WTC11 (cell line): ENCODE results near the gene IZUMO1. TPM values are rescaled to one million over a fixed set of nuclear protein-coding genes. Genes with fewer than 3 reads are reported as not detected.

Experiments
- ATAC-seq: fragments of 200-7000 bp; cut with Tn5 transposase; 2 replicates; pipeline ENCODE4 v1.10.0; 2021; ENCODE audit warnings: mild to moderate bottlenecking, moderate library complexity
- CTCF ChIA-PET: fragments of 300-600 bp; sonication (Branson Sonifier 250); formaldehyde crosslinking; loops from one replicate; lab custom pipeline; 2021; ENCODE audit warnings: antibody characterized with exemption; lab: Charles Lee
- POLR2A ChIA-PET: fragments of 350-600 bp; sonication (Branson Sonifier 250); formaldehyde crosslinking; loops from one replicate; lab custom pipeline; 2021; ENCODE audit warnings: antibody characterized with exemption; lab: Charles Lee
- DNase-seq: peaks from one replicate; pipeline ENCODE4 v3.0.0; 2021; ENCODE audit warnings: low spot score
- H3K27ac Mint-ChIP-seq: 2 replicates; pipeline ENCODE4 v1.8.0; 2021; ENCODE audit warnings: mixed read lengths
- H3K27me3 Mint-ChIP-seq: 2 replicates; pipeline ENCODE4 v1.8.0; 2021; ENCODE audit warnings: low read depth, mild to moderate bottlenecking, moderate library complexity, mixed read lengths
- H3K36me3 Mint-ChIP-seq: 2 replicates; pipeline ENCODE4 v1.8.0; 2021; ENCODE audit warnings: mixed read lengths
- H3K4me1 Mint-ChIP-seq: 2 replicates; pipeline ENCODE4 v1.8.0; 2022; ENCODE audit warnings: mixed read lengths
- H3K4me3 Mint-ChIP-seq: 2 replicates; pipeline ENCODE4 v1.8.0; 2021; ENCODE audit warnings: mild to moderate bottlenecking, moderate library complexity, mixed read lengths
- H3K9me3 Mint-ChIP-seq: 2 replicates; pipeline ENCODE4 v1.8.0; 2021; ENCODE audit warnings: mixed read lengths
- ATF6 ChIP-seq: sonication (generic); formaldehyde crosslinking; IDR thresholded peaks from 2 replicates; pipeline ENCODE4 v1.8.1; 2023; ENCODE audit warnings: mild to moderate bottlenecking, missing genetic modification reagents
- CREM ChIP-seq: sonication (generic); formaldehyde crosslinking; IDR thresholded peaks from 2 replicates; pipeline ENCODE4 v1.8.1; 2022; ENCODE audit warnings: mild to moderate bottlenecking, missing genetic modification reagents, moderate library complexity
- ERG ChIP-seq: fragments of 250-450 bp; sonication (Bioruptor Pico); IDR thresholded peaks from 2 replicates; pipeline ENCODE4 v1.8.0; 2021; ENCODE audit warnings: mild to moderate bottlenecking
- ESRRA ChIP-seq: sonication (generic); formaldehyde crosslinking; IDR thresholded peaks from 2 replicates; pipeline ENCODE4 v1.8.1; 2022; ENCODE audit warnings: mild to moderate bottlenecking, missing genetic modification reagents, borderline replicate concordance
- ETV6 ChIP-seq: sonication (generic); formaldehyde crosslinking; IDR thresholded peaks from 2 replicates; pipeline ENCODE4 v1.8.1; 2022; ENCODE audit warnings: mild to moderate bottlenecking, missing genetic modification reagents
- FOXK1 ChIP-seq: sonication (generic); formaldehyde crosslinking; IDR thresholded peaks from 2 replicates; pipeline ENCODE4 v1.8.0; 2022; ENCODE audit warnings: mild to moderate bottlenecking, moderate library complexity, missing genetic modification reagents
- HMGXB4 ChIP-seq: sonication (generic); formaldehyde crosslinking; IDR thresholded peaks from 2 replicates; pipeline ENCODE4 v1.8.1; 2023; ENCODE audit warnings: mild to moderate bottlenecking, moderate library complexity, missing genetic modification reagents
- MYBL2 ChIP-seq: sonication (generic); formaldehyde crosslinking; IDR thresholded peaks from 2 replicates; pipeline ENCODE4 v1.8.1; 2023; ENCODE audit warnings: mild to moderate bottlenecking, moderate library complexity, missing genetic modification reagents
- NFE2L1 ChIP-seq: sonication (generic); formaldehyde crosslinking; IDR thresholded peaks from 2 replicates; pipeline ENCODE4 v1.8.1; 2023; ENCODE audit warnings: missing genetic modification reagents
- NR1H2 ChIP-seq: sonication (generic); formaldehyde crosslinking; IDR thresholded peaks from 2 replicates; pipeline ENCODE4 v1.9.0; 2021; ENCODE audit warnings: mild to moderate bottlenecking, moderate library complexity, missing genetic modification reagents
- RELA ChIP-seq: sonication (generic); formaldehyde crosslinking; IDR thresholded peaks from 2 replicates; pipeline ENCODE4 v1.8.1; 2022; ENCODE audit warnings: missing genetic modification reagents, mild to moderate bottlenecking, borderline replicate concordance
- SP1 ChIP-seq: sonication (generic); formaldehyde crosslinking; conservative IDR thresholded peaks from 2 replicates; pipeline ENCODE4 v1.8.1; 2022; ENCODE audit warnings: missing genetic modification reagents
- TEAD1 ChIP-seq: sonication (generic); formaldehyde crosslinking; IDR thresholded peaks from 2 replicates; pipeline ENCODE4 v1.8.0; 2022; ENCODE audit warnings: mild to moderate bottlenecking, missing genetic modification reagents
- USF1 ChIP-seq: sonication (generic); formaldehyde crosslinking; IDR thresholded peaks from 2 replicates; pipeline ENCODE4 v1.8.0; 2022; ENCODE audit warnings: mild to moderate bottlenecking, missing genetic modification reagents
- USF2 ChIP-seq: sonication (generic); formaldehyde crosslinking; IDR thresholded peaks from 2 replicates; pipeline ENCODE4 v1.8.1; 2023; ENCODE audit warnings: mild to moderate bottlenecking, missing genetic modification reagents, moderate library complexity
- ZNF121 ChIP-seq: sonication (generic); formaldehyde crosslinking; IDR thresholded peaks from 2 replicates; pipeline ENCODE4 v1.8.0; 2023; ENCODE audit warnings: missing genetic modification reagents
- ZSCAN18 ChIP-seq: fragments of 250-450 bp; sonication (Bioruptor Pico); IDR thresholded peaks from 2 replicates; pipeline ENCODE4 v2.1.2; 2022; ENCODE audit warnings: mild to moderate bottlenecking, moderate library complexity
- total RNA-seq: library from RNA; stranded (reverse); gene quantifications from 3 replicates; pipeline ENCODE4 v1.2.3, GENCODE V29; 2021

Gene IZUMO1
- total RNA-seq, 1 experiment from 2014 or later: 2.2 TPM

- ATAC-seq: peak; percentile 35
These were observed 9.2 kb downstream of the IZUMO1 start for GRCh38 chr19:48737360-48737998.

GRCh38 chr19:48735031-48735615, 11.6 kb downstream of the IZUMO1 start:
- ATAC-seq (peak; percentile 64), DNase-seq (peak; percentile 81)
- H3K27me3 Mint-ChIP-seq: peaks cover 55% of the 10 kb centered on the region
- H3K27ac Mint-ChIP-seq: peak overlapping the region; percentile 59
- no peaks in the 10 kb centered on the region for H3K9me3 Mint-ChIP-seq
- POLR2A ChIA-PET: interaction anchor here (0.7 to 1.4 kb wide), 2 partner anchors 39 to 105 kb away, joined by 3 to 4 read pairs; partner anchors contain the start of gene FUT2
- H3K36me3 Mint-ChIP-seq: peaks cover 2% of the 10 kb centered on the region; the same call in 1 of the 2 replicates
- H3K4me1 Mint-ChIP-seq: peaks cover 28% of the 10 kb centered on the region
- CTCF ChIA-PET: interaction anchor here (0.7 to 1.4 kb wide), 9 partner anchors 9 to 464 kb away, joined by 3 to 10 read pairs (median 5); partner anchors contain the start of gene FUT2
- peak overlapping the region; percentile 71 for H3K4me3 Mint-ChIP-seq
- TF ChIP-seq USF2 (CRISPR knock-in tag) (no peak), TEAD1 (CRISPR knock-in tag) (peak; percentile 41; the same call in 1 of the 2 replicates), ATF6 (CRISPR knock-in tag) (no peak), FOXK1 (CRISPR knock-in tag) (peak; percentile 51; the same call in 1 of the 2 replicates), MYBL2 (CRISPR knock-in tag) (0 out of 2 replicates have a peak, but pooled peaks have one; percentile 33), NFE2L1 (CRISPR knock-in tag) (0 out of 2 replicates have a peak, but pooled peaks have one; percentile 39), SP1 (CRISPR knock-in tag) (peak; percentile 63), ESRRA (0 out of 2 replicates have a peak, but pooled peaks have one; percentile 45), ERG (CRISPR knock-in tag) (no peak), ETV6 (CRISPR knock-in tag) (peak; percentile 64), HMGXB4 (CRISPR knock-in tag) (peak; percentile 46), CREM (no peak), ZNF121 (CRISPR knock-in tag) (0 out of 2 replicates have a peak, but pooled peaks have one; percentile 18), NR1H2 (CRISPR knock-in tag) (no peak)

More at GRCh38 chr19:48737360-48737998, 9.2 kb downstream of the IZUMO1 start:
- Mint-ChIP-seq H3K36me3 (peaks cover 2% of the 10 kb centered on the region; the same call in 1 of the 2 replicates), H3K27ac (peak overlapping the region; percentile 92), H3K9me3 (no peaks in the 10 kb centered on the region), H3K27me3 (peaks cover 46% of the 10 kb centered on the region)
- TF ChIP-seq USF1 (peak; percentile 26; the same call in 1 of the 2 replicates), RELA (CRISPR knock-in tag) (no peak), ZSCAN18 (CRISPR knock-in tag) (no peak), USF2 (CRISPR knock-in tag) (peak; percentile 57; the same call in 1 of the 2 replicates)
- TF ChIP-seq, all 79 proteins: peak for 2
- H3K4me3 Mint-ChIP-seq: peak overlapping the region; percentile 63
- POLR2A ChIA-PET: interaction anchor here (0.6 to 2.4 kb wide), 3 partner anchors 17 to 976 kb away, joined by 4 to 10 read pairs (median 4); partner anchors contain the start of gene FUT2
- peak; percentile 85 for DNase-seq
- CTCF ChIA-PET: interaction anchor here (1.0 to 5.7 kb wide), 5 partner anchors 9 to 92 kb away, joined by 3 to 56 read pairs (median 41); partner anchors contain the start of genes CA11 and IZUMO1
- peaks cover 42% of the 10 kb centered on the region for H3K4me1 Mint-ChIP-seq
